Gastrocnemius medialis (tissue), 4 donors: ENCODE measurements around the gene LIMCH1.

Experiments
- POLR2A ChIP-seq, 2 donors: fragments of 450-650 bp; IDR thresholded peaks; one replicate each; pipeline ENCODE4 v1.6.1; 2017; ENCODE audit warnings: antibody characterized with exemption in 2 of 2, mild to moderate bottlenecking in 2 of 2, moderate library complexity in 2 of 2
- TF ChIP-seq, protein P1 (sequence below), 5 experiments: fragments of 450-650 bp in 3 of 5; fragments of 200-600 bp in 2 of 5; sonication (generic) in 2 of 5; IDR thresholded peaks in 4 of 5; conservative IDR thresholded peaks in 1 of 5; 1 replicate in 4 of 5; 2 replicates in 1 of 5; pipeline ENCODE4 v1.5.1; 2016 to 2019; ENCODE audit warnings: antibody characterized with exemption in 5 of 5, mild to moderate bottlenecking in 3 of 5, moderate library complexity in 3 of 5

DNA sequence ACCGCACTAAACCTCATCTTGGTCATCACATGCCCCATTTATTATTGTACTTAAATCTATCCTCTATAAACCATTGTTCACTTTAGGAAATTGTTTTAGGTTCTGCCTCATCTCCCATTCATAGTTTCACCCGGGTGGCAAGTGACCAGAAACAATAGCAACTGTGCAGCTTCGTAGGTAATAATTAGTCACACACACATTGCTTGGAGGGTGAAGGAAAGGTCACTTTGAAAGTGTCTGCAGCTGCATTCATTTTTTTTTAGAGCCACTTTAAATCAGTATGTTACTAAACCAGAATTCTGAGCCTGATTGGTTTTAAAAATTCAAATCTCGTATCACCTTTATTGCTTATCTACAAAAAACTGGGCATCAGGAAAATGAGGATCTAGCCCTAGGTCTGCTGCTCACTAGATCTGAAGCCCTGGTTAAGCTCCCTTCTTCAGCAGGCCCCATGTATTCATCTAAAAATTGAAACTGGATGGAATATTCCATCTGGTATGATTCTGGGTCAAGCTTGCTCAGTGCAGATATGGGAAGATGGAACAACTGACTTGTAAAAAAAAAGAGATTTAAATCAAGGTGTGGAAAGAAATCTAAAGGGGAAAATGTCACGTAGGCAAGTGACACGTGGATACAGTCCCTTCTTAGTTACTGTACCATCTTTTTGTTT is 62.4 kb downstream of the LIMCH1 start:
- TF ChIP-seq, protein P1, sequence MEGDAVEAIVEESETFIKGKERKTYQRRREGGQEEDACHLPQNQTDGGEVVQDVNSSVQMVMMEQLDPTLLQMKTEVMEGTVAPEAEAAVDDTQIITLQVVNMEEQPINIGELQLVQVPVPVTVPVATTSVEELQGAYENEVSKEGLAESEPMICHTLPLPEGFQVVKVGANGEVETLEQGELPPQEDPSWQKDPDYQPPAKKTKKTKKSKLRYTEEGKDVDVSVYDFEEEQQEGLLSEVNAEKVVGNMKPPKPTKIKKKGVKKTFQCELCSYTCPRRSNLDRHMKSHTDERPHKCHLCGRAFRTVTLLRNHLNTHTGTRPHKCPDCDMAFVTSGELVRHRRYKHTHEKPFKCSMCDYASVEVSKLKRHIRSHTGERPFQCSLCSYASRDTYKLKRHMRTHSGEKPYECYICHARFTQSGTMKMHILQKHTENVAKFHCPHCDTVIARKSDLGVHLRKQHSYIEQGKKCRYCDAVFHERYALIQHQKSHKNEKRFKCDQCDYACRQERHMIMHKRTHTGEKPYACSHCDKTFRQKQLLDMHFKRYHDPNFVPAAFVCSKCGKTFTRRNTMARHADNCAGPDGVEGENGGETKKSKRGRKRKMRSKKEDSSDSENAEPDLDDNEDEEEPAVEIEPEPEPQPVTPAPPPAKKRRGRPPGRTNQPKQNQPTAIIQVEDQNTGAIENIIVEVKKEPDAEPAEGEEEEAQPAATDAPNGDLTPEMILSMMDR (IDR thresholded peaks at IDR 0.05 in 4 of 5, conservative IDR thresholded peaks at IDR 0.05 in 1 of 5) = no peak
- TF ChIP-seq POLR2A (IDR thresholded peaks at IDR 0.05) = no peak
